Measurements from ENCODE around the gene AP1G1.
"Not testable (repeated sequence)": the region's sequence is repeated elsewhere in the genome, so short reads cannot be mapped to it uniquely, and the experiment has no call there.

GRCh38 chr16:71785143-71785542 lies 23.5 kb downstream of the AP1G1 start:
- not testable (repeated sequence) for TF ChIP-seq CTCF (IDR thresholded peaks at IDR 0.05; ENCODE audit: low read depth, low read length, poor library complexity, severe bottlenecking); EZH2phosphoT487 (IDR thresholded peaks at IDR 0.05; ENCODE audit: borderline replicate concordance, low read length)
